HG03280 (cell line): ENCODE results near the gene RTTN.

ENCODE experiments used
- ATAC-seq: cut with Tn5 transposase; IDR thresholded peaks from one replicate; pipeline ENCODE4 v1.9.1; 2021; ENCODE audit warnings: mild to moderate bottlenecking, moderate library complexity; ENCODE audit not compliant: unreplicated experiment

Gene RTTN

DNA sequence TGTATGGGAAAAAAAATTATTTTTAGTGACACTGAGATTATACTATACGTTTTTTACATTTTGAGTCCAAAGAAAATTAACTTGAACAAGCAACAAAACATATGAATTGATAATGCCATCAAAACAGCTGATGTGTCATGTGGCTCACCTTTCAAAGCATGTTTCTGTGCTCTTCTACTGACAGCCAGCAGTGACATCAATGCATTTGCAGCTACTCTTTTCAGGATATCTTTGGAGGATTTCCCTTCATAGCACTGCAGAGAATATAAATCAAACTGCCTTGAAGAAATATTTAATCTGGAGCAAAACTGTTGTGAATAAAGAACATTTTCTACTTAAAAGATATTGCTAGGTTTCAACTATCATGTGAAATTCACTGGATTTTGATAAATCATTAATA is 174.8 kb downstream of the RTTN start:
- no peak for ATAC-seq

DNA sequence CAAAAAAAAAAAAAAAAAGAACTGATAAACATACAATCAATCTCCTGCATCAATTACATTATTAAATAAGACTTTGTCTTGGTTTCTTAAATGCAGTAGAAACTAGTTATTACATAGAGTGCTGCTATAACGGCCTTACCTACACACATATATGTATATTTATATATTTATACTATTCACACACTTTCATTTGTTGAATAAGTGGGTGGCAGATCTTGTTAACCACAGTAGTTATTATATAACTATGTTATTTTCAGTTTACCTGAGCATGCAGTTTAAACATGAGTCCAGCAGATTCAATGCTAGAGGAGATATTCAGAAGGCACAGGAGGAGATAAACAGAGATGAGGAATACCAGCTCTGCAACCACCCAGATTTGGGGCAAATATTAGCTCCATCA is 176.3 kb downstream of the RTTN start:
- ATAC-seq: no peak

DNA sequence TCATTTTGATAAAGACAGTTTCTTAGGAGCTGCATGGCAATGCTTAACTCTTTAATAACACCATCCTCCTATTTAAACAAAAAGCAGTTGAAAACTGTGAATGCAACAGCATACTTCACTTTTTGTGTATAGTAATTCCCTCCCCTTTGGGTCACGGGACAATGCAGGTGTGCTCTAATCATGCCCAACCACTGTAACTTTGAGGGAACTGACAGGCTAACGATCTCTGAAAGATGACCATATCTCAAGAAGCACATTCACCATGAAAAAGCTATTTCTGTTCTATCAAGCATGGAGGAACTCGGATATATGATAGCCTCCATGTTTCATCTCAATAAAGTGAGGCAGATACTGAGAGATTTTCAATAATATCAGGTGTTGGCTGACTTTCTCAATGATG is 176.8 kb downstream of the RTTN start:
- ATAC-seq: peak; percentile 55

DNA sequence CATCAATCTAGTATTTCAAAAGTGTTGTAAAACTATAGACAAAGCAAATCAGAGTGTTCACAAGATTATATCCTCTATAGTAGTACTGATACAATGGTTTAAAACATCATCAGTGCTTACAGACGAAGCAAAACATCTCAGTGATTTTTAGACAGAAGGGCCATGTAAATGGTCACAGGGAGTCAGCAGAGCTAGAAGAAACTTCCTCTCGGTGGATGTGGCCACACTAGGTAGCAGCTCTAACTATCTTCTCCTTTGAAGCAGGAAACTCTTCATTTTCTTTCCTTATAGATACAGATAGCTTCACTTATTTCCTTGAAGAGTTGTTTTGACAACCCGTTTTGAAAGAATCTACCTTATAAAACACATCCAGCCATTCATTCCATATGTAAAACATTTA is 177.4 kb downstream of the RTTN start:
- ATAC-seq: no peak

DNA sequence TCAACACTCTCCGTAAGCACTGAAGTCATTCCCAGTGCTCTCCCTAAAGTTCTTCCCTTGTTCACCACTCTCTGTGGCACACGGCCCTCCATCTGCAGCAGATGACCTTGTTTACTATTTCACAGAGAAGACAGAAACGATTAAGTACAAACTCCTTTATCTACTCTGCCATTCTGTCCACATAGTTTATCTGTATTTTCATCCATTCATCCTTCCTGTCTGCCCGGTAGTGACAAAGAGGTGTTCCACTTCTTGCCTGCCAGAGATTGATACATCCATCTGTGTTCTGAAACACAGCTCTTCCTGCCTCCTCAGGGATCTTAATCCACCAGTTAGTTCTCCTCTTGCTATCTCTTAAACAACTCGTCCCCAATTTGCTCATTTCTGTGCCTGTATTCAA is 179.9 kb downstream of the RTTN start:
- no peak for ATAC-seq

DNA sequence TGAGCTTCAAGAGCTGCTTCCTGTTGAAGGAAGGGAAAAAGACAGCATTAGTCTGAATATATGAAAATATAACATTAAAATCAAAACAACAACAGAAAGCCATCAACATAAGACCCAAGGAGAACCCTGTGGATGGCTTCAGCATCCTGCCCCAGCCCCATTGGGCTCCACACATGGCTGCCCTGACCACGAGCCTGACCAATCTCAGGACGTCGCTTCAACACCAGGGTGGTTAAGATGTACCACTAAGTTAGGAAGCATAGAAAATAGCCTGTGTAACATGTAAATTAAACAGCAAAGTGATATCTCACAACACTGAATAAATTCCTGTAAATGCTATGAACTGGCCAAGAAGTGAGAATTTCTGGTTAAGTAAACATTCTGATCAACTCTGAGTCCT is 180.7 kb downstream of the RTTN start:
- ATAC-seq: no peak

DNA sequence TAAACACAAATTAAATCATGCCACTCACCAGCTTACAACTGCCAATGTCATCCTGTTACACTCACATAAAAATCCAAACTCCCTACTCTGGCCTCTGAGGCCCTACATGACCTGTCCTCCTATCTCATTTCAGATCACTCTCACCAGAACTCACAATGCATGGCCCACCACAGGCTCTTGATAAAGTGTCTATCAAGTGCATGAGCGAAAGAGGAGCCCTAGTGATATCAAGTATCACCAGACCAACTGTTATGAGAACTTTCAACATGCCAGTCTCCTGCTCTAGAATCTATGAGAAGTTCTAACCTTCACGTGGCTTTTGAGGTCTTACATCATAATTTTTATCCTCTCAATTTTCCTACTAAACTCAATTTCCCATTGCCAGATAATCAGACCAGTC is 181.4 kb downstream of the RTTN start:
- no peak for ATAC-seq

DNA sequence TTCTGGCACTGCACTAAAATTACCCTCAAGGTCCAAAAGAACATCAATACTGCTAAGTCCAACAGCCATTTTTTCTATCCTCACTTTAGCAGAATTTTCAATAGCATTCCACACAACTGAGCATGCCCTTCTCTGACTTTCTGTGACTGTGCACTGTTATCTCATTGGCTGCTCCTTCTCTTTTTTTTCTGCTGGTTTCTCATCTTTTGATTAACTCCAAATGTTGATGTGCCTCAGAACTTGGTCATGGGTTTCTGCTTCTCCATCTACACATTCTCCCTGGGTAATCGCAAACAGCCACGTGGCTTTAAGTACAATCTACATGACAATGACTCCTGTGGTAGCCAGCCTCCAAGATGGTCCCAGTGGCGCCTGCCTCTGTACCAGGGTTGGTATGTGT is 182.9 kb downstream of the RTTN start:
- ATAC-seq: no peak

DNA sequence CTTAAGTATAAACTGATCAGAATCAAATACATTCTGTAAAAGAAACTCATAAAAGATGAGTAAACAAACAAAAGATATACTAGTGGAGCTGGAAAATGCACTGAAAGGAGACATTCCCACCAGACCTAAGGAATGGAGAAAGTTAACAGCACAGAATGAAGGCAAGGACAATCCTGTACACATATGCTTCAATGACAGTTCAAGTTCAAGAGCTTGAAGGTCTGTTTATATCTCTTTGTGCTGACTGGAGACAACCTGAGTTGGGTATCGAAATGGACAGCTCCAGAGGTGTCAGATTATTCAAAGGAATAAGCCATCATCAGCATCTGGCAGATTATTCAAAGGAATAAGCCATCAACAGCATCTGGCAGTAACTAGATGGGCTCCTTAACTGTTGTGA is 184.0 kb downstream of the RTTN start:
- ATAC-seq: no peak

DNA sequence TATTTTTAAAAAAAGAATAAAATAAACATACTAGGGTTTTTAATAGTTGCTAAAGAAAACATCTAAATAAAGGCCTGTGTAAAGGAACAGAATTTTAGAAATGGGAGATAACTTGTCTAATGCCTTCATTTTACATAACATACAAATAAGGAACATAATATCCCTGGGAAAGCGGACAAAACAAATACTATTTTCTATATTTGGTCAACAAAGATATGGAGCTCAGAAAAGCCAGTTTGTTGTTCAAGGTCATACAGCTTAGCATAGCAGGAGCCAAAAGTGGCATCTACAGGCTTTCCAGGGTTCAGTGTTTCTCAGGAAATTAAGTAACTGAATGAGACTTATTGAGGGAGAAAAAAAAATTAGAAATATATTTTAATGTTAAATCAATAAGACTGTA is 184.4 kb downstream of the RTTN start:
- no peak for ATAC-seq

DNA sequence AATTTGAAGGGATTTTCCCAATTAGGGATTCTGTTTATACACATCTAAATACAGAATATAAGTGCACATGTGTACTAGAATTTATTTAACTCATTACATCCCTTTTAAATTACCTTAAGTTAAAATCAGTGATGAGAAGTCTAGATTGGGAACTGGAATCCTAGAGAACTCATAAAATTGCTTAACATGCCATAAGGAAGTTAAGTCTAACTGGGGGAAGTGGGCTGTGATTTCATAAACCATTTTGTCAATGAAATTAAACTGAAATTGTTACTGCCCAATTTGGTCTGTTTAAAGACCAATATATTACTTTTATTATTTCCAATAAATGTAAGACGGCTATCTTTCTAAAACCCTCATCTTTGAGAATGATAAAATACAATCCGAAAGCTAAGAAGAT is 185.5 kb downstream of the RTTN start:
- no peak for ATAC-seq

DNA sequence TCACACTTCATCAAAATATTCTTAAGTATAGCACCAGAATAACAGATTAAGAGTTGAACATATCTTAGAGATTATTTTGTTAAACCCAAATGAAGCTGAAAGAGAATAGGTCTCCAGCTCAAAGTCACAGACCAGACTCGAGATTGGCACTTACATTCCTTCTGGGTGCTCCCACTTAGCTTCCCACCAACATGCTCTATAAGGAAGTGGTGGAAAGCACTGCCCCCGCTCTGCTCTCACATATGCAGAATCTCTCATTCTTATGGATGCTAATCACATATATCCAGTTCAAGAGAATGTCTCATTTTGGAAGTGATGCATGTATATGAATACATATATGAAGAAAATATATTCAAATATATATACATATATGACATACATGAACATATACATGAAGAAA is 186.4 kb downstream of the RTTN start:
- no peak for ATAC-seq

DNA sequence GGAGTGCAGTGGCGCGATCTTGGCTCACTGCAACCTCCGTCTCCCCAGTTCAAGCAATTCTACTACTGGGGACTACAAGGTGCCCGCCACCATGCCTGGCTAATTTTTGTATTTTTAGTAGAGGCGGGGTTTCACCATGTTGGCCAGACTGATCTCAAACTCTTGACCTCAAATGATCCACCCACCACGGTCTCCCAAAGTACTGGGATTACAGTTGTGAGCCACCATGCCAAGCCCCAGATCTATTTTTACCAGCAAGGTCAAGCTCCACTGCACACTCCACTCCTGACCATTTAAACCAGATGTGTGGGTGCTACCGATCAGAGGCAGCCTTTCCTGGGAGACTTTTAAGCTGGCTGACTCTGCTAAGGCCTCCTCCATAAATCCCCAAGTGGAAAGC is 190.4 kb downstream of the RTTN start:
- ATAC-seq: no peak

DNA sequence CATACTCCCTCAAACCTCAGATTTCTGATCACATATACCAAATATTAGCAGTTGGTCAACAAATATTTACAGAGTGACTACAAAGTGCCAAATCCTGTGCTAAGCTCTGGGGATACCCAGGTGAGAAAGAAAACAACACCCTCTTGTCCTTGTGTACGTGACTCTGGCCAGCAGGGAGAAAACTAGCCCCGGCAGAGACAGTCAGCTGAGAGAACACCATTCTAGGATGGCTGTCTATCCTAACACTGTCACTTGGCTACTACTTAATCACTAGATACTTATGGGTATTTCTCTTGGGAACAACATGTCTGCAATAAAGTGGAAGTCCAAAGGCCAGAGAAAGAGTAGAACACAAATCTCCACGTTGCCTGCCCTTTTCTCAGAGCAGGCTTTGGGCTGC is 199.9 kb downstream of the RTTN start:
- no peak for ATAC-seq

DNA sequence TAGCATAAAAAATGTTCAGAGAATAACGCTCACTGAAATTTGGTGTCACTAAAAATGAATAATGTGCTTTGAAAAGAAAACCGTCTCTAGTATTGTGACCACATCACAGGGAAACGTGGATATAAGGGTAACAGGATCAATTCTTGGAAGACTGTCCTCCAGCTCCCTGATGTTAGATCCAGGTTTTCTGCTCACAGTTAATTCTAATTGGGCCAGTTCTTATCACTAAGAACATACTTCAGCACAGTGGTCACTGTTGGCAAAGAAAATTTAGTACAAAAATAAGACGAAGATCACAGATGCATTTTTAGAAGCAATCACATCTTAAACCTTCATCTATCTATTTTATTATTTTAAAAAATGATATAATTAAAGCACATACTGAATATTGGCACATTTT is 200.8 kb downstream of the RTTN start:
- no peak for ATAC-seq

DNA sequence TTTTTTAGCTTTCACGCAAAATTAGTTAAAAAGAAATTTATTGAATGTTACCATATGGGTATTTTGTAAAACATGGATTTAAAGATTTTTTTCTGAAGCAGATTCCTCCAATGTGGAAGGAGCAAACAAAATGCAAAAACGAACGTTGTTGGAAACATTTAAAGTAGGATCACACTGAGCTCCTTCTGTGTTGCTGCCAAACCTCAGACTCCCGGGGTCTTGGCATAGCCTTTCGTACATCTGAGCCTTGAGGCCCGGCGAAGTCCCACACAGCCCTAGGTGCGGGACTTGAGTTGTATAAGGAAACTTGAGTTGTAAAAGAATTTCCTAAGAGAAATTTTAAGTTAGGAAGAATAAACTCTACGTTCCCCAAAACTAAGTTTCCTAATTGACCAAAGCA is 205.8 kb downstream of the RTTN start:
- ATAC-seq: no peak

DNA sequence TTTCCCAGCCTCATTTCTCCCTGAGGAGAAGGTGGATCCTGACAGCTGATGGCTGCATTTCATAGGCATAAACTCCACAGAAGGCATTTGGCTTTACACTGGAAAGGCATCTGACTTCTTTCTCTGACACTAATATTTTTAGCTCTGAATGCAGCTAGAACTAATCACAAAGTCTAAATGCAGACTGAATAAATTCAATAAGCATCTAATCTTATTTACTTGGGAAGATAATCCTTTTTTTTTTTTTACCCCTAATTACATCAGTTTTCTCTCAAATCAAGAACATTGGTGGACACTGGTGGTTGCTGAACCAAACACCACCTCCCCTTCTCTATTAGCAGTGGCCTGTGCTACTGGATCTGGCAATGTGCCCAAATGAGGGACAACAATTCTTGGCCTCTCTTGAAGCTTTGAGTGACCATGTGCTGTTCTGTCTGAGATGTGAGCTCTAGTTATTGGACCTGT is 206.9 kb downstream of the RTTN start:
- no peak for ATAC-seq

DNA sequence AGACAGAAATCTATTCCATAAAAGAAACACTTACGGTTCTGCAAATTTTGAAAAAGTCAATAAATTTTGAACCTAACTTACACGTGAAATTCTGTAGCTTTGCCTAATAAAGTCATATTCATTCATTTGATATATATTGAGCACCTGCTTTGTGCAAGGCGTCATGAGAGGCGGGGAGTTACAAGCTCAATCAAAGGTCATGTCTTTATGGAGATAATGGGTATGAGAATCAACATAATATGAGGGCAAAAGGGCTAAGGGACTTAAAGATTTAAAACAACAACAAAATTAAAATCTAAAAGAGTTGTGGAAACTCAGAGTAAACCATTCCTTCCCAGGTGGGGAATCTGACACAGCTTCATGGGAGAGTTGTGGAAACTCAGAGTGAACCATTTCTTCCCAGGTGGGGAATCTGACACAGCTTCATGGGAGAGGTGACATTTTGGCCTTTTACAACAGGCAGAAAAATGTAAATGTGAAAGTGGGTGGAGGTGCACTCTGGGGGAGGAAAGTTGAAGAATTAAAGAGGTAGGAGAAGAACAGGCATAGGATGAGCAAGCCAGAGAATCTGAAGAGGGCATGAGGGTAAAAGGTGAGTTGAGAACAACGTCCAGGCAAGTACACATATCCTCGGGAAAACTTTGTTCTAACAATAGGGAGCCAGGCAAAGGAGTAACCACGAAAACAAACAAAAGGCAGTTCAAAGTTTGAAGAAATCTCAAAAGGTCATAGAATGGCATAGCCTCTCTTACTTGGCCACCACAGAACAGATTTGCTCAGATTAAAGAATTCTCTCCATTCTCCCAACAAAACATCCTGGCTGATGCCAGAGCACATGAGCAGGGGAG is 208.3 kb downstream of the RTTN start:
- no peak for ATAC-seq

DNA sequence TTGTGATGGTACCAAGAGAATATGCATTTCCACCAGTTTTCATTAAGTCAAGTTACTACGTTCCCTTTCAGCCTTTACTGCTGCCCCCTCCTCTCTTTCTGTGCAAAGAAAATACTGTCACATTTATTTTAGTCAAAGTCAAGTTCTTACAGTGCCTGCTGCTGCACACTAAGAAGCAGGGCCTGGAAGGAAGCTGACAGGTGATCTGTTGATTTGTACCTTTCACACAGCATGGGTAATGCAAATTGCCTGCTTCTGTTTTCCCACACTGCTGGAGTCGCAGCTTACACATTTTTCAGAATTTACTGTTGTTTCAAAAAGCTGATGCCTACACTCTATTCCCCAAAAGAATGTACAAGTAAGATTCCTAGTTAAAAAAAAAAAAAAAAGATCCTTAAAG is 209.1 kb downstream of the RTTN start:
- no peak for ATAC-seq

DNA sequence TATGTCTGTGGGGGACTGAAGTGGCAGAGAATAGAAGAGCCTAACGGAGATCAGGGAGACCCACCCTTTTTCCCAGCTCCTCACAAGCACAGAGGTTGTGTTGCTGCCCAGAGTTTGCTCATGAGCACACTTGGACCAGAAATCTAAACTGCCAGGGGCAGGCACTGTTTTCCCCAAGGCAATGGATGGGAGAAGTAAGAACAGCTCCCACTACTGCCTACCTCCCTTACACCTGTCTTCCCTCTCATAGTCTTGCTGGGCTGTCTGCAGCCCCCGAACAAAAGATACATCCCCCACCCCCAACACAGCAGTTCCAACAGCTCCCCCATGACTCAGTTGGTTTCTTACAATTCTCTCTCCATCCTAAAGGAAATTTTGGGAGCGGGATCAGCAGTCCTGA is 209.7 kb downstream of the RTTN start:
- no peak for ATAC-seq

DNA sequence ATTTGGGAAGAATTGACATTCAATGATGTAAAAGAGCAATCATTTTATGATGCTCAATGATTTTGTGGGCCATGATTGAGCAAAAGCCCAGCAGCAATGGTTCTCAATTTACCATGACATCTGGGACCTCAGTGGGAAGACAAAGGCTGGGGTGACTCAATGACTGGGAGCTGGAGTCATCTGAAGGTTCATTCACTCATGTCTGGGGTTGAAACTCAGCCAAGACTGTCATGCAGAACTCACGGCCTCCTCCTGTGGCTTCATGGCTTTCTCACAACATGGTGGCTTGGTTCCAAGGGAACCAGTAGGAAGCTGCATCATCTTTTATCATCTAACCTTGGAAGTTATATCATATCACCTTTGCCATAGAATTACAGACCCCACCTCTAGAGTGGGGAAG is 212.7 kb downstream of the RTTN start:
- ATAC-seq: no peak

DNA sequence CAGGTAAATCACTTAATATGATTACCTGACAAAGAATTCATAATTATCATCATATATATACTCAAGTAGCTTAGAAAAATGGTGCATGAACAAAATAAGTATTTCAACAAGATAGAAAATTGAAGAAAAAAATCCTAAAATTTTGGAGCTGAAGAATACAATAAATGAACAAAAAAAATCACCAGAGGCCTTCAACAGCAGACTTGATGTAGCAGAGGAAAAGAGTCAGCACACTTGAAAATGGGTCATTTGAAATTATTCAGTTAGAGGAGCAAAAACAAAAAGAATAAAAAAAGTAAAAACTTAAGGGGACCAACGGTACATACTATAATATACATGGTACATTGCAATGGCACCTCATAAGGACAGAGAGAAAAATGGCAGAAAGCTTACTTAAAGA is 217.6 kb downstream of the RTTN start:
- no peak for ATAC-seq

DNA sequence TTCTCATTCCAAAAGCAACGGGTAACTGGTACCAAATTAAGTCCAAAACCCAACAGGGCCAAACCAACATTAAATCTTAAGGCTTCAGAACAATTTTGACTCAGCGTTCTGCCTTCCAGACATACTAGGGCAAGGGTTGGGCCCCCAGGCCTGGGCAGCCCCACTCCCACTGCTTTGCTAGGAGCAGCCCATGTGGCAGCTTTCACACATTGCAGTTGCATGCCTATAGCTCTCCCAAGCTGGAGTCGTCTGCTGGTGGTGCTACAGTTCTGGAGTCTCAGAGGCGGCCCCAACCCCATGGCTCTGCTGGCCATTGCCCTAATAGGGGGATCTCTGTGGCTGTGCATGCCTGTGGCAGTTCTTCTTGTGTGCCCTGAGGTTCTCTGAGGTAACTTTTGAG is 220.2 kb downstream of the RTTN start:
- ATAC-seq: no peak
